Measurements from ENCODE around the gene TM9SF2.

Gene TM9SF2

DNA sequence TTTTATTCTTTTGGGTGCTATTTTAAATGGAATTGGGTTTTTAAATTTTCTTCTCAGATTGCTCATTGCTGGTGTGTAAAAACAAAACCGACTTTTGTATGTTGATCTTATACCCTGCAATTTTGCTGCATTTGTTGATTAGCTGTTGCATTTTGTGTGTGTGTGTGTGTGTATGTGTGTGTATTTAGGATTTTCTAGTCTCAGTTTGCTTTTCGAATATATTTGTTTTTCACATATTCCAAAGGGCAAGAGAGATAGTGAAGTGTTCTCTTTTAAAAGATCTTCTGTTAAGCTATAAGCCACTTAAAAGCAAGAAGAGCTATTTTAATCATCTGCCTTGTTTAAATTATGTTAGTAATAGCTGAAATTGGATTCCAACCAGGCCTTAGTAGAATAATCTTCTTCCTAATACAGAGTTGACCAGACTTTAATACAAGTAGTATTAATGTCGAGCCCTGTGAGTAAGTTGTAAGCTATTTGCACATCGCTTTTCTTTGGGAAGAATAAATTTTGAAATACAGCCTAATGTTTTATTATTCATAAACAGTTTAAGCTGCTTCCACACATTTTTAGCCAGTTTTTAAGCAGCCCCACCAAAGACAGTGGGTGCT, 57.4 kb downstream of the TM9SF2 start:
- DNase-seq (ENCODE audit: low spot score) = no peak
- Histone ChIP-seq H2AFZ (ENCODE audit: low read length) (no peak overlapping the region), H4K91ac (ENCODE audit: low read depth, low read length, poor library complexity) (no peak overlapping the region), H3K18ac (ENCODE audit: low read length) (no peak overlapping the region), H4K8ac (ENCODE audit: low read depth, low read length) (no peak overlapping the region), H2BK120ac (ENCODE audit: low read depth, low read length) (no peak overlapping the region), H3K27me3 (ENCODE audit: control insufficient read depth in 3 of 3, insufficient read depth in 3 of 3, low read depth in 1 of 3, low read length in 3 of 3) (no peaks in the 10 kb centered on the region), H2BK12ac (ENCODE audit: low read length) (no peak overlapping the region), H2AK5ac (ENCODE audit: low read depth, low read length) (no peak overlapping the region), H3K4me2 (ENCODE audit: insufficient read depth, low read length, poor library complexity, severe bottlenecking) (no peak overlapping the region), H3K79me1 (ENCODE audit: low read depth, low read length) (no peaks in the 10 kb centered on the region), H2BK15ac (ENCODE audit: low read length) (no peak overlapping the region), H2BK5ac (ENCODE audit: low read length) (no peak overlapping the region), H3K23ac (ENCODE audit: low read depth, low read length, poor library complexity) (no peak overlapping the region), H3K9ac (ENCODE audit: low read depth, low read length, poor library complexity) (no peak overlapping the region), H3K27ac (replicated peaks; ENCODE audit: low read length) (no peak overlapping the region), H3K9me3 (replicated peaks in 1 of 2; ENCODE audit: control insufficient read depth in 2 of 2, insufficient read depth in 1 of 2, low read depth in 1 of 2, low read length in 2 of 2) (no peaks in the 10 kb centered on the region), H3K4ac (ENCODE audit: low read length) (no peak overlapping the region), H3K4me3 (ENCODE audit: low read length in 2 of 2) (no peak overlapping the region), H3K4me1 (ENCODE audit: control insufficient read depth in 2 of 2, insufficient read depth in 1 of 2, low read depth in 1 of 2, low read length in 2 of 2) (no peaks in the 10 kb centered on the region), H3K36me3 (replicated peaks in 1 of 2; ENCODE audit: control insufficient read depth in 2 of 2, insufficient read depth in 2 of 2, low read length in 2 of 2) (peaks cover 7 to 86% of the 10 kb centered on the region in 2 donors), H3K14ac (ENCODE audit: low read length) (no peak overlapping the region)
- WGBS, 2 donors (ENCODE audit: extremely low coverage in 2 of 2, insufficient read length in 2 of 2, insufficient replicate concordance in 1 of 2) = no CpG with 5 or more reads among the region's 4 CpGs

DNA sequence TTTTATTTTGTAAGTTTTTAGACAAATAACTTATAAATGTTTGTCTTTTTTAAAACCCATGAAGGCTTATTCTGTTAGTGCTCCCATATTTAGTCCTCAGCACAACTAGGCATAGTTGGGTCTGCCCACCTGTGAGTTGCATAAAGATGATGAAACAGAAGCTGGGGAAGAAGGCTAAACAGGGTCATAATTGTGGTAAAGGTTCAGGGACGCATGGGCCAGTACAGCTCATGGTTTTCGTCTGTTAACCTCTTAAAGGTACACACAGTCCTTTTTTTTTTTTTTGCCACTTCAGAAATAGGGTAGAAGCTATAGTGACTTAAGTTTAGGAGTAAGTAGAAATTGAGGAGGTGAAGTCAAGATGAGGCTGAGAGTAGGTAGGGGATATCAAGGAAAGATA, 58.3 kb downstream of the TM9SF2 start:
- H3K79me1 ChIP-seq (ENCODE audit: low read depth, low read length) = no peaks in the 10 kb centered on the region
- H2BK15ac ChIP-seq (ENCODE audit: low read length) = no peak overlapping the region
- H3K4ac ChIP-seq (ENCODE audit: low read length) = no peak overlapping the region
- H3K27me3 ChIP-seq (ENCODE audit: control insufficient read depth in 3 of 3, insufficient read depth in 3 of 3, low read depth in 1 of 3, low read length in 3 of 3) = no peaks in the 10 kb centered on the region
- H2BK12ac ChIP-seq (ENCODE audit: low read length) = no peak overlapping the region
- no peak overlapping the region for H3K4me2 ChIP-seq (ENCODE audit: insufficient read depth, low read length, poor library complexity, severe bottlenecking)
- H3K9ac ChIP-seq (ENCODE audit: low read depth, low read length, poor library complexity) = no peak overlapping the region
- H3K36me3 ChIP-seq (replicated peaks in 1 of 2; ENCODE audit: control insufficient read depth in 2 of 2, insufficient read depth in 2 of 2, low read length in 2 of 2) = peaks cover 7 to 84% of the 10 kb centered on the region in 2 donors
- no peak overlapping the region for H4K8ac ChIP-seq (ENCODE audit: low read depth, low read length)
- H4K91ac ChIP-seq (ENCODE audit: low read depth, low read length, poor library complexity) = no peak overlapping the region
- H3K18ac ChIP-seq (ENCODE audit: low read length) = no peak overlapping the region
- H3K9me3 ChIP-seq (replicated peaks in 1 of 2; ENCODE audit: control insufficient read depth in 2 of 2, insufficient read depth in 1 of 2, low read depth in 1 of 2, low read length in 2 of 2) = no peaks in the 10 kb centered on the region
- H3K4me1 ChIP-seq (ENCODE audit: control insufficient read depth in 2 of 2, insufficient read depth in 1 of 2, low read depth in 1 of 2, low read length in 2 of 2) = no peaks in the 10 kb centered on the region
- no peak overlapping the region for H3K23ac ChIP-seq (ENCODE audit: low read depth, low read length, poor library complexity)
- H2BK120ac ChIP-seq (ENCODE audit: low read depth, low read length) = no peak overlapping the region
- H2AFZ ChIP-seq (ENCODE audit: low read length) = no peak overlapping the region
- WGBS, 2 donors (ENCODE audit: extremely low coverage in 2 of 2, insufficient read length in 2 of 2, insufficient replicate concordance in 1 of 2) = no CpG with 5 or more reads among the region's 2 CpGs
- H3K27ac ChIP-seq (replicated peaks; ENCODE audit: low read length) = no peak overlapping the region
- DNase-seq (ENCODE audit: low spot score) = no peak
- H2BK5ac ChIP-seq (ENCODE audit: low read length) = no peak overlapping the region
- no peak overlapping the region for H3K14ac ChIP-seq (ENCODE audit: low read length)
- H2AK5ac ChIP-seq (ENCODE audit: low read depth, low read length) = no peak overlapping the region
- H3K4me3 ChIP-seq (ENCODE audit: low read length in 2 of 2) = no peak overlapping the region

DNA sequence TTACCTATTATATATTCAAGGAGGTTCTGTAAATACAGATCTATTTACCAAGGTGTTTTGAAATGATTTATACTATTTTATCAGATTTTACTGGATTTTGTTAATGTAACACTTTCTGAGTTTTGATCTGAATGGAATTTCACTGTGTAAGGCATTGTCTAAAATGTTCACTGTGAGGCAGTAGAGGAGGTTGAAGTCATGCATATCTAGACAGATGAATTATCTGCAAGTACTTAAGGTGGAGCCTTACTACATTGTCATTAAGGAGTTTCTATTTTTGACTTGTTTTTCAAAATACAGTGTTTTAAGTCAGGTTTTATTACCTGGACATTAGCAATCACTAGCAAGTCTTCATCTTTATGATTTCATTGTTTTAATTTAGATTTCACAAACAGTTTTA, 62.1 kb downstream of the TM9SF2 start:
- Histone ChIP-seq H4K8ac (ENCODE audit: low read depth, low read length) (no peak overlapping the region), H4K91ac (ENCODE audit: low read depth, low read length, poor library complexity) (no peak overlapping the region), H2BK12ac (ENCODE audit: low read length) (no peak overlapping the region), H2AK5ac (ENCODE audit: low read depth, low read length) (no peak overlapping the region), H3K4ac (ENCODE audit: low read length) (no peak overlapping the region), H3K14ac (ENCODE audit: low read length) (no peak overlapping the region), H3K4me2 (ENCODE audit: insufficient read depth, low read length, poor library complexity, severe bottlenecking) (no peak overlapping the region), H3K27ac (replicated peaks; ENCODE audit: low read length) (no peak overlapping the region), H2BK120ac (ENCODE audit: low read depth, low read length) (no peak overlapping the region), H3K9me3 (replicated peaks in 1 of 2; ENCODE audit: control insufficient read depth in 2 of 2, insufficient read depth in 1 of 2, low read depth in 1 of 2, low read length in 2 of 2) (peaks cover 0 to 2% of the 10 kb centered on the region in 2 donors), H3K18ac (ENCODE audit: low read length) (no peak overlapping the region), H3K9ac (ENCODE audit: low read depth, low read length, poor library complexity) (no peak overlapping the region), H3K36me3 (replicated peaks in 1 of 2; ENCODE audit: control insufficient read depth in 2 of 2, insufficient read depth in 2 of 2, low read length in 2 of 2) (peaks cover 3 to 53% of the 10 kb centered on the region in 2 donors), H3K4me1 (ENCODE audit: control insufficient read depth in 2 of 2, insufficient read depth in 1 of 2, low read depth in 1 of 2, low read length in 2 of 2) (no peaks in the 10 kb centered on the region), H2BK5ac (ENCODE audit: low read length) (no peak overlapping the region), H2BK15ac (ENCODE audit: low read length) (no peak overlapping the region), H2AFZ (ENCODE audit: low read length) (no peak overlapping the region), H3K4me3 (ENCODE audit: low read length in 2 of 2) (no peak overlapping the region), H3K79me1 (ENCODE audit: low read depth, low read length) (no peaks in the 10 kb centered on the region), H3K27me3 (ENCODE audit: control insufficient read depth in 3 of 3, insufficient read depth in 3 of 3, low read depth in 1 of 3, low read length in 3 of 3) (no peaks in the 10 kb centered on the region), H3K23ac (ENCODE audit: low read depth, low read length, poor library complexity) (no peak overlapping the region)
- DNase-seq (ENCODE audit: low spot score) = no peak

DNA sequence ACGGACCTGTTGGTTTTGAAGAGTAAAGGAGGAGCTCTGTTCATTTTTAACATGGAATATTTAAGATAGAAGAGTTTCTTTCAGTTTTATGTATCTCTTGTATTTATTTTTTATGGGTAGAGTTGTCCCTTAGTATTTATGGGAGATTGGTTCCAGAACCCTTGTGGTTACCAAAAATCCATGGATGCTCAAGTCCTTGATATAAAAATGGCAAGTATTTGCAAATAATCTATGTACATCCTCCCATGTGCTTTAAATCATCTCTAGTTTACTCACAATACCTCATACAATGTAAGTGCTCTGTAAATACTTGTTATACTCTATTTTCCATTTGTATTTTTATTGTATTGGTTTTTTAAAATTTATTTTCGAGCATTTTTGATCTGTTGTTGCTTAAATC, 63.1 kb downstream of the TM9SF2 start:
- no peak overlapping the region for H4K91ac ChIP-seq (ENCODE audit: low read depth, low read length, poor library complexity)
- H3K79me1 ChIP-seq (ENCODE audit: low read depth, low read length) = no peaks in the 10 kb centered on the region
- H3K27ac ChIP-seq (replicated peaks; ENCODE audit: low read length) = no peak overlapping the region
- WGBS, 2 donors (ENCODE audit: extremely low coverage in 2 of 2, insufficient read length in 2 of 2, insufficient replicate concordance in 1 of 2) = no CpG with 5 or more reads among the region's 2 CpGs
- H3K4me1 ChIP-seq (ENCODE audit: control insufficient read depth in 2 of 2, insufficient read depth in 1 of 2, low read depth in 1 of 2, low read length in 2 of 2) = no peaks in the 10 kb centered on the region
- no peak overlapping the region for H3K18ac ChIP-seq (ENCODE audit: low read length)
- no peak overlapping the region for H2AK5ac ChIP-seq (ENCODE audit: low read depth, low read length)
- H2BK12ac ChIP-seq (ENCODE audit: low read length) = no peak overlapping the region
- no peak overlapping the region for H3K4me2 ChIP-seq (ENCODE audit: insufficient read depth, low read length, poor library complexity, severe bottlenecking)
- H3K9ac ChIP-seq (ENCODE audit: low read depth, low read length, poor library complexity) = no peak overlapping the region
- no peaks in the 10 kb centered on the region for H3K27me3 ChIP-seq (ENCODE audit: control insufficient read depth in 3 of 3, insufficient read depth in 3 of 3, low read depth in 1 of 3, low read length in 3 of 3)
- H4K8ac ChIP-seq (ENCODE audit: low read depth, low read length) = no peak overlapping the region
- no peak overlapping the region for H2AFZ ChIP-seq (ENCODE audit: low read length)
- no peak overlapping the region for H3K23ac ChIP-seq (ENCODE audit: low read depth, low read length, poor library complexity)
- peaks cover 2% of the 10 kb centered on the region in 2 donors for H3K9me3 ChIP-seq (replicated peaks in 1 of 2; ENCODE audit: control insufficient read depth in 2 of 2, insufficient read depth in 1 of 2, low read depth in 1 of 2, low read length in 2 of 2)
- peaks cover 3 to 46% of the 10 kb centered on the region in 2 donors for H3K36me3 ChIP-seq (replicated peaks in 1 of 2; ENCODE audit: control insufficient read depth in 2 of 2, insufficient read depth in 2 of 2, low read length in 2 of 2)
- H2BK120ac ChIP-seq (ENCODE audit: low read depth, low read length) = no peak overlapping the region
- no peak overlapping the region for H3K14ac ChIP-seq (ENCODE audit: low read length)
- H3K4me3 ChIP-seq (ENCODE audit: low read length in 2 of 2) = no peak overlapping the region
- DNase-seq (ENCODE audit: low spot score) = no peak
- no peak overlapping the region for H2BK15ac ChIP-seq (ENCODE audit: low read length)
- no peak overlapping the region for H2BK5ac ChIP-seq (ENCODE audit: low read length)
- H3K4ac ChIP-seq (ENCODE audit: low read length) = no peak overlapping the region
